Measurements from ENCODE around the gene RXFP3. TPM values are rescaled to one million over a fixed set of nuclear protein-coding genes. Genes with fewer than 3 reads are reported as not detected.

Gene RXFP3
- total and polyA plus RNA-seq, 7 donors = not detected

DNA sequence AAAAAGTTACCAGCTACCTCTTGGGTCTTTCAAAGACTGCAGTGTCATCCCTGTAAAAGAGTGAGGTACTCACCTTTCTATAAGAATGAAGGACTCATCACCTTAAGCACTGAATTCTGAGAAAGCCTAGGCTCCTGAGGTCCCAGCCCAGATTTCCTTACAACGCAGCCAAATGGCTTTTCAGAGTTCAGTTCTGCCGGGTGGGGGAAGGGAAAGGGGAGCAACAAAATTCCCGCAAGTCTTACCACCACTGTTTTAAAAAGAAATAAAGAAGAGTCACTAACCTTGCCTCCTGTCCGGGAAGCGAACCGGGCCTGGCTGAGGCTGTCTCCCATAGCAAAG is 44.8 kb upstream of the RXFP3 start:
- Histone ChIP-seq H3K27me3 (ENCODE audit: insufficient read depth in 3 of 3, low read length in 2 of 3) (peaks cover 8 to 39% (median 12%) of the 10 kb centered on the region in 3 donors), H3K9me3 (no peaks in the 10 kb centered on the region), H3K4me3 (peak overlapping the region; percentile 51), H3K4me1 (no peaks in the 10 kb centered on the region), H3K27ac (no peak overlapping the region), H3K36me3 (ENCODE audit: insufficient read depth in 1 of 2, low read depth in 1 of 2) (no peaks in the 10 kb centered on the region)
- ATAC-seq = no peak
- intact Hi-C loops (cut with DNase I) = no loop called here
- WGBS, 3 donors = 2 to 5% (median 3%) methylated on average over 6 of the region's 6 CpGs
- TF ChIP-seq, protein P1, sequence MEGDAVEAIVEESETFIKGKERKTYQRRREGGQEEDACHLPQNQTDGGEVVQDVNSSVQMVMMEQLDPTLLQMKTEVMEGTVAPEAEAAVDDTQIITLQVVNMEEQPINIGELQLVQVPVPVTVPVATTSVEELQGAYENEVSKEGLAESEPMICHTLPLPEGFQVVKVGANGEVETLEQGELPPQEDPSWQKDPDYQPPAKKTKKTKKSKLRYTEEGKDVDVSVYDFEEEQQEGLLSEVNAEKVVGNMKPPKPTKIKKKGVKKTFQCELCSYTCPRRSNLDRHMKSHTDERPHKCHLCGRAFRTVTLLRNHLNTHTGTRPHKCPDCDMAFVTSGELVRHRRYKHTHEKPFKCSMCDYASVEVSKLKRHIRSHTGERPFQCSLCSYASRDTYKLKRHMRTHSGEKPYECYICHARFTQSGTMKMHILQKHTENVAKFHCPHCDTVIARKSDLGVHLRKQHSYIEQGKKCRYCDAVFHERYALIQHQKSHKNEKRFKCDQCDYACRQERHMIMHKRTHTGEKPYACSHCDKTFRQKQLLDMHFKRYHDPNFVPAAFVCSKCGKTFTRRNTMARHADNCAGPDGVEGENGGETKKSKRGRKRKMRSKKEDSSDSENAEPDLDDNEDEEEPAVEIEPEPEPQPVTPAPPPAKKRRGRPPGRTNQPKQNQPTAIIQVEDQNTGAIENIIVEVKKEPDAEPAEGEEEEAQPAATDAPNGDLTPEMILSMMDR (IDR thresholded peaks at IDR 0.05) = no peak
- no peak for DNase-seq

DNA sequence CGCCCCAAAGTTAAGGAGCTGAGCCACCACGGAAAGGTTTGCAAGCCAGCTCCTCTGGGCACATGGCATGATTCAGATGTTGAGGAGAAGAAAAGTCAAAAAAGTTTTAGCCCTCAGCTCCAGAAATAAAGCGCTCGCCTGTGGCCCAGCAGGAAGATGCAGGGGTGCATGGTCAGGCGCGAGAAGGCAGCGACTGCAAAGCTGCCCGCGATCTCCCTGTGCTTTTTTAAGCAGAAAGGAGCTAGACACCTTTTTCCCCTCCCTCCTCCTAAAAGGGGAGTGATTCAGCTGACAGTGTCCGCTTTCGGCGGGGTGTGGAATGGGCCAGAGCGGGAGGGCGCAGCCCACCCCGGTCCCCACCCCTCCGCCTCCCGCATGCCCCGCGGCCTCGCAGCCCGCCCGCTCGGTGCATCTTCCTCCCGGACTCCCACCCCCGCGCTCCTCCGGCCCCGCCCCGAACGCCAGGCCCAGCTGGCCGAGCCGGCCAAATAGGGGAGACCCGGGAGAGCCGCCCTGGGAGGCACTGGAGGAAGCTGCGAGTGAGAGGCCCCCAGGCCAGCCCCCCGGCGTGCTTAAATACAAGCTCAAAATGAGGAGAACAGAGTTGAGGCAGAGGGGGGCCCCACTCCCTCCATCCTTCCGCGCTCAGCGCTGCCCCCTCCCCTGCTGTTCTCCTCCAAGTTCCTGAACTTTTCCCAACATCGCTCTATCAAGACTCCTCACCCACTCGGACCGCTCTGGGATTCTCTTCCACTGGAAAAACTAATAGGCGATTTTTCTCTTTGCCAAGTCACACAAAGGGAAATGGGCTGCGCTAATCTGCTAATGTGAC is 44.2 kb upstream of the RXFP3 start, which contains the start of gene ADAMTS12:
ADAMTS12 (minus strand) TSS at position 203 of the 832 bp plus-strand sequence; CDS start at position 69, 134 bp downstream.
- peak; percentile 50 to 68 for DNase-seq
- WGBS, 3 donors = 1 to 3% (median 2%) methylated on average over 37 to 45 of the region's 45 CpGs
- intact Hi-C loops (cut with DNase I) = no loop called here
- Histone ChIP-seq H3K27ac (no peak within 1 kb of the TSS), H3K36me3 (ENCODE audit: insufficient read depth in 1 of 2, low read depth in 1 of 2) (no peaks in the 10 kb centered on the region), H3K4me1 (no peaks in the 10 kb centered on the region), H3K9me3 (no peaks in the 10 kb centered on the region), H3K4me3 (peak within 1 kb of the TSS; percentile 51), H3K27me3 (ENCODE audit: insufficient read depth in 3 of 3, low read length in 2 of 3) (peaks cover 8 to 39% (median 12%) of the 10 kb centered on the region in 3 donors)
- peak in 2 of 4 donors; percentile 44 to 47 for ATAC-seq
- TF ChIP-seq, protein P1 (IDR thresholded peaks at IDR 0.05) = no peak

DNA sequence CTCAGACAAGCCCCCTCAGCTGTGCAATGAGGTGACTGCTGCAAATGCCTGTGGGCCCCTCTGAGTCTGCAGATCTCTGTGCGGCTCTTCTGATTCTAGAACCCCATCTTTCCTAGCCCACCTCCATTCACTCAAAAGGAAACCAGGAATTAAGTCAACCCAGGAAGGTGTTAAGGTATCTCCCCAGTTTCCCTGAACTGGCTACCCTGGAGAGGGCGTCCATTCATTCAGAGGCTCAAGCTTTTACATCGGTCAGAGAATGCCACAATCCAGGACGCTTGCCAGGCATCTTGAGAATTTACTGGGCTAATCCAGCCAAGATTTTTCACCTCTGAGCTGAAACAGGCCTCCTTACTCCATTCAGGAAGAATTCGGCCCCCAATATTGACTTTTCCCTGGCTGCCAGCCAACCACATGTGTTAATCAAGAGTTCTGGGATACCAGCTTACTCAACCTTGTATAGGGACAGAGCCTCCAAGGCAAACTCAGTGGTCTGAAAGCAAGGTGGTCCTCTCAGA is 43.5 kb upstream of the RXFP3 start:
- intact Hi-C loops (cut with DNase I) = no loop called here
- Histone ChIP-seq H3K9me3 (no peaks in the 10 kb centered on the region), H3K4me1 (no peaks in the 10 kb centered on the region), H3K36me3 (ENCODE audit: insufficient read depth in 1 of 2, low read depth in 1 of 2) (no peaks in the 10 kb centered on the region), H3K27me3 (ENCODE audit: insufficient read depth in 3 of 3, low read length in 2 of 3) (peaks cover 8 to 39% (median 12%) of the 10 kb centered on the region in 3 donors), H3K4me3 (peak overlapping the region; percentile 51), H3K27ac (no peak overlapping the region)
- TF ChIP-seq, protein P1 (IDR thresholded peaks at IDR 0.05) = no peak
- no peak for ATAC-seq
- peak; percentile 32 to 50 for DNase-seq
- WGBS, 3 donors = 21 to 36% (median 26%) methylated on average over 5 of the region's 5 CpGs

DNA sequence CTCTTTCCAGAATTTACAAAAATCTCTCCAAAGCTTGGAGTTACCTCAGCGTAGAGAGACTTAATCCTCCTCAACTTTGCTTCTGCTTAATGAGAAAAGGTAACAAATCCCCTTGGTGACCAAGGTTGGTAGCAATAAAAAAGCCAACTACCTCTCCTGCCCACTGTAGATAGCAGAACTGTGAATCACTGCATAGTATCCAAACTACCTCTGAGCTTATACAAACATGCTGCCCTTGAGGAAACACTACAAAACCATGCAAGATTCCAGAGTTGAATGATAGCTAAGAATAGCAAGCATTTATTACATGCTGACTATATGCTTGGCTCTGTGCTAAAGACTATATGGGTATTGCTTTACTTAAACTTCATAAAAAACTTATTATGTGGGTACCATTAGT is 41.6 kb upstream of the RXFP3 start:
- 80 to 91% (median 86%) methylated on average over 1 of the region's 1 CpG for WGBS, 3 donors
- intact Hi-C loops (cut with DNase I) = no loop called here
- ATAC-seq = no peak
- no peak overlapping the region for H3K27ac ChIP-seq
- TF ChIP-seq, protein P1 (IDR thresholded peaks at IDR 0.05) = no peak
- no peaks in the 10 kb centered on the region for H3K9me3 ChIP-seq
- peaks cover 8 to 39% (median 12%) of the 10 kb centered on the region in 3 donors for H3K27me3 ChIP-seq (ENCODE audit: insufficient read depth in 3 of 3, low read length in 2 of 3)
- DNase-seq = no peak
- no peak overlapping the region for H3K4me3 ChIP-seq
- H3K36me3 ChIP-seq (ENCODE audit: insufficient read depth in 1 of 2, low read depth in 1 of 2) = no peaks in the 10 kb centered on the region
- H3K4me1 ChIP-seq = no peaks in the 10 kb centered on the region

All from psoas muscle (tissue), 8 donors.